PC-3 (cell line): ENCODE measurements around the gene ADCY9.

Experiments
- CTCF ChIP-seq: fragments of 300-600 bp; sonication (generic); conservative IDR thresholded peaks from 2 replicates; pipeline ENCODE4 v1.5.1; 2017; ENCODE audit warnings: antibody characterized with exemption, low read depth, mild to moderate bottlenecking, low read length
- EZH2 ChIP-seq: fragments of 300-600 bp; sonication (generic); IDR thresholded peaks from one replicate; pipeline ENCODE4 v1.6.1; 2017; ENCODE audit warnings: antibody characterized with exemption, mild to moderate bottlenecking, low read length; ENCODE audit not compliant: unreplicated experiment

GRCh38 chr16:4062212-4062802, 53.9 kb downstream of the ADCY9 start:
- TF ChIP-seq CTCF: no peak
- TF ChIP-seq EZH2: no peak
